HG02798 (cell line): Measurements from ENCODE around the gene TRAPPC12.
"Not testable (repeated sequence)": the region's sequence is repeated elsewhere in the genome, so short reads cannot be mapped to it uniquely, and the experiment has no call there.

ENCODE experiments used
- ATAC-seq: cut with Tn5 transposase; IDR thresholded peaks from one replicate; pipeline ENCODE4 v1.9.1; 2021; ENCODE audit warnings: mild to moderate bottlenecking; ENCODE audit not compliant: unreplicated experiment, poor library complexity

The TRAPPC12 gene

DNA sequence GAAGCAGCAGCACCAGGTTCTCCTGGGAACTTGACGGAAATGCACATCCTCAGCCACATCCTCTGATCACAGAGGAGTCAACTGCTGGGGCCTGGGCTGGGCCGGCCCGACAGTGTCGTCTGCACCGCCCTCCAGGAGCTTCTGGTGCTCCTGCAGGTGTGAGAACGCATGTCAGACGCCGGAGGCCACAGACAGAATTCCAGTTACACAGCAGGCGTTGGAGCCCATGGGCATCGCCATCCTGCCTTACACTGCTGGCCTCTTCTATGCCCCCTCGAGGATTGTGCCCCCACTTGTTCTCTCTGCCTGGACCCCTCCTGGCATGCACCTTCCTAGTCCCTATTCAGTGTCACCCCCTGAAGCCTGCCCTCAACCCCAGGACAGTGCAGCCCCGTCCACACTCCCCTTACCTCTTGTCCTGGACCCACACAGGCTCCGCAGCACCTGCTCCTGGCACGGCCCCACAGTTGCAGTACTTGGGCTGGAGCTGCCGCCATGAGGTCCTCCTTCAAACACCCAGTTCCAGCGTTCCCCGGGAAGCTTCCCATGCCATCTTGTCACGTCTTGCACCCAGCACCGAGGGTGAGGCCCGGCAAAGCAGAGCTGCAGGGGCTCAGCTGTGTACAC lies 102.4 kb downstream of the TRAPPC12 start:
- no peak for ATAC-seq

DNA sequence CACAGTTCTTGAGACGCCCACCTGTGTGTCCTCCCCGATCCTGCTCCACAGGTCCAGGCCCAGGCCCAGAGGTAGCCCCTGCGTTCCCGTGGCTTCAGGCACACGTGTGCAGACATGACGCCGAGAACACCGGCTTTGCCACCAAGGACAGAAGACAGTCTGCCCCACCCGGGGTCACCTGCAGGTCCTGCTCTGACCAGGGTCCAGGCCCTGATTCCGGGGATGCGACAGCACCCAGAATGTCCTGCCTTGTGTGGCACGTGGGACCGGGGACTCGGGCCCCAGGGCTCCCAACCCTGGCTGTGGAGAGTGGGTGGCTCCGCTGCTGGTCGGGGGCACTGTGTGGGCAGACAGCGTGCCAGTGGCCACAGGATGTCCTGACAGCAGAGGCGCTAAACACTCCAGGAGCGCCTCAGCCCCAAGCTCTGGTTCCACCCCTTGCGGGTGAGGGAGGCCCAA lies 102.9 kb downstream of the TRAPPC12 start:
- no peak for ATAC-seq

DNA sequence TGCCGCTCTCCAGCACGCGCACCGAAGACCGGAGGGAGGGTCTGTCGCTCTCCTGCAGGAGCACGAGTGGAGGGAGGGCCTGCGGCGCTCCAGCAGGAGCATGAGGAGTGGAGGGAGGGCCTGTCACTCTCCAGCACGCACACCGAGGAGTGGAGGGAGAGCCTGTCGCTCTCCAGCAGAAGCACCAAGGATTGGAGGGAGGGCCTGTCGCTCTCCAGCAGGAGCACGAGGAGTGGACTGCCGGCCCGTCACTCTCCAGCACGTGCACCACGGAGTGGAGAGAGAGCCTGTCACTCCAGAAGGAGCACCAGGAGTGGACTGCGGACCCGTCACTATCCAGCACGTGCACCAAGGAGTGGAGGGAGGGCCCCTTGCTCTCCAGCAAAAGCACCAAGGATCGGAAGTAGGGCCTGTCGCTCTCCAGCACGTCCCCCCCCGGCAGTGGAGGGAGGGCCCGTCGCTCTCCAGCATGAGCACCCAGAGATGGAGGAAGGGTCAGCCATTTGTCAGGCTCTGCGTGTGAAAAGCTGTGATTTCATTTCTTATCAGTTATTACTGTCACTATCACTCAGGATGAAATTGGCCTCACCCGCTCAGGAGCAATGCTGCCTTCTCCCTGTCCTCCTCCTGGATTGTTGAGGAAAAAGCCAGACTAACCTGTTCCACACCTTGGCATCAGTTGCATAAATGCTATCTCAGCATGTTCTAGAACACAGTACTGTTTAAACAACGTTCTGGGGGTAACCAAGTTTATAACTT lies 103.9 kb downstream of the TRAPPC12 start:
- no peak for ATAC-seq

DNA sequence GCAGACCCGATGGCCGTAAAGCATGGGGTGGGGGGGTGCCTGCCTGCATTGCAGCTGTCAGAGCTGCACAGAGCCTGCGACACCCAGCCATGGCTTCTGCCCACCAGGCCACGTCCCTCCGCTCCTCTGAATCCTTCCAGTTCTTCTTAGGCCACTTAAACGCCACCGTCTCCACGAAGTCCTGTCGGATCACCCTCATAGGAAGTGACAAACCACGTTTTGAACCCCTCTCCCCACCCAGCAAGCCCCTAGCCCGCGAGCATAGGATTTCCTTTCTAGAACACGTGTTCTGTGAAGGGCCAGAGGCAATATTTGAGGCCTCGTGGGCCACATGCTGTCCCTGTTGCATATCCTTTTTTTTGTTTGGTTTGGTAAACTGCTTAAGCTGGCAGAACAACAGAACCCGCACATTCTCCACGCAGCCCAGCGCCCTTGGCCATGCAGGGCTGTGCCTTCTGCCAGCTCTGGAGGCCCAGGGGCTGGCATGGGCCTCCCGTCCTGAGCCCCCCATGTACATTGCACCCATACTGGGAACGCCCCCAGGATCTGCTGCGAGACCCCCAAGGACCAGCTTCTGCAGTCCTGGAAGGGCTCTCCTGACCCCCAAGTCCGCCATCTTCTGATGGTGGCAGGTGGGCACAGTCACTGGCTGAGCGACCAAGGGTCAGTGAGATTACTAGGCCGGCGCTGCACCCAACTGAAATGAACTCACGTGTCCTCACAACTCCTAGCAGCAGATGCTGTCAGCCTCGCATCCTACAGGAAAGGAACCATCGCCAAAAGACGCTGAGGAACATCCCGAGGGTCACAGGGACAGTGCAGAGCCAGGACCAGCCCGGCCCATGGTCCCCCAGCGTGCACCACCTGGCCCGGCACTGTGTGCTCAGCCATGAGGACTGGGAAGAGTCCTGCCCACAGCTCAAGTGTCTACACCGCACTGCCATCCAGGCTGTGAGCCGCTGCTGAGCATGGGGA lies 104.8 kb downstream of the TRAPPC12 start:
- no peak for ATAC-seq

DNA sequence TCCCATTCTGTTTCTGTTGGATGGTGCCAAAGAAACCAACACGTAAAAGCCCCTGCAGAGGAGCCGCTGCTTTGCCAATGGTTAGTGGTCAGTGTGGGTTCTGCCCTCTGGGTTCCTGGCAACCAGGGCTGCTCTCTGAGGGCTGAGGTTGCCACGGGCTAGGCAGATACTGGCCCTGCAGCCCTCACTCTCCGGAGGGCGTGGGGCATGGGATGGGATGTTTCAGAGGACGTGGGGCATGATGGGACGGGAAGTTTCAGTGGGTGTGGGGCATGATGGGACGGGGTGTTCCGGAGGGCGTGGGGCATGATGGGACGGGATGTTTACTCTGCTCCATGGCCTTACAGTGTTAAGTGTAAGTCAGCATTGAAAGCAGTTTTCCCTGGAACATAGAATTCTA lies 105.7 kb downstream of the TRAPPC12 start:
- no peak for ATAC-seq

DNA sequence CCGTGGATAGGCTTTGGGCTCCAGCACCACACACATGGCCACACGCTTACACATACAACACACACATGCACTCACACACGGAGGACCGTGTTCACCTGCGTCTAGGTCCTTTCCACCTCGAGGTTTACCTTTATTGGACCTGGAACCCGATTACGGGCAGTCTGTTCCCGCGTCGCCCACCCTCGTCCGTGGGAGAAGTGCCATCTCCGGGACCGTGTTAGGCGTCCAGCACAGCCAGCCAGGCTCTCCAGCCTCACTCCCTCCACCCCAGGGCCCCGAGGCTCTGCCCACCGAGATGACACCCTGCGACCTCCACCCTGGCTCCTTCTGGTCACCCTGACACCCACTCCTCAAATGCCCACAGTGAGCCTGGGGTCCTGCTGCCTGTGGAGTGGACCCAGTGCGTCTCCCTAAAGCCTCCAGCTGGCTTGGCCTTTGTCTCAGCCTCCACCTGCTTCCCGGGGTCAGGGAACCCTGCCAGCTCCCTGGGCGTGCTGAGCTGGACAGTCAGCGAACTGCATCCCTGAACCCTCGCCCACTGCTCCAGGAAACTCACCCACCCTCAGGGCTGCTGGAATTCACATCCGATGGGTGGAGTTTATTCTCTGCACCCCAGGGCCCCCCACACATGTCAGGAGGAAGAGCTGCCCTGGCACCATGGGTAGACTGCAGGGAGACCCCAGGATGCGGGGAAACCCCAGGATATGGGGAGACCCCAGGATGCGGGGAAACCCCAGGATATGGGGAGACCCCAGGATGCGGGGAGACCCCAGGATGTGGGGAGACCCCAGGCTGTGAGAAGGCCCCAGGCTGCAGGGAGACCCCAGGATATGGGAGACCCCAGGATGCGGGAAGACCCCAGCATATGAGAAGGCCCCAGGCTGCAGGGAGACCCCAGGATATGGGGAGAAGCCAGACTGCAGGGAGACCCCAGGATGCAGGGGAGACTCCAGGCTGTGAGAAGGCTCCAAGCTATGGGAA lies 106.8 kb downstream of the TRAPPC12 start:
- ATAC-seq, result no peak

DNA sequence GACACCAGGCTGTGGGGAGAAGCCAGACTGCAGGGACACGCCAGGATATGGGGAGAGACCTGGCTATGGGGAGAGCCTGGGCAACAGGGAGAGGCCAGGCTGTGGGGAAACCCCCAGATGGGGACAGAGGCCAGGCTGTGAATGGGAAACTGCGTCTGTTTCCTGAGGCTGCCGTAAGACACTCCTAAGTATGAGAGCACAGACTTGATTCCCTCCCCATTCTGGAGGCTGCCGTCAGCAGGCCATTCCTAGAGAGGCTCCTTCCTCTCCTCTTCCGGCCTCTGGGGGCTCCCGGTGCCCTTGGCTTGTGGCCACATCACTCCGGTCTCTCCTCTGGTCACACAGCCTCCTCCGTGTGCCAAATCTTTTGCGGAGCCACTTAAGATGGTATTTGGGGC lies 107.5 kb downstream of the TRAPPC12 start:
- ATAC-seq, result no peak

DNA sequence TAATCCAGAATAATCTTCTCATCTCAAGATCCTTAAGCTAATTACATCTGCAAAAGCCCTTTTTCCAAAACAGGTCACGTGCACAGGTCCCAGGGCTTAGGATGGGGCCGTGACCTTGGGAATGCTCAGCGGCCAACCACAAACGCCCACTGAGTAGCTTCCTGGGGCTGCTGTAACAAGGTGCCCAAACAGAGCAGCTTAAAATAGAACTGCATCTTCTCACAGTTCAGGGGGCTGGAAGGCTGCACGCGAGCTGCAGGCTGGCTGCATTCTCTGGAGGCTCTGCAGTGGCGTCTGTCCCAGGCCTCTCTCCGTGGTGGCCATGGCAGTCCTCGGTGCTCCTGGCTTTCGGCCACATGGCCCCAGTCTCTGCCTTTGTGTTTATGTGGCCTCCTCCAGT lies 107.9 kb downstream of the TRAPPC12 start:
- ATAC-seq, result no peak

DNA sequence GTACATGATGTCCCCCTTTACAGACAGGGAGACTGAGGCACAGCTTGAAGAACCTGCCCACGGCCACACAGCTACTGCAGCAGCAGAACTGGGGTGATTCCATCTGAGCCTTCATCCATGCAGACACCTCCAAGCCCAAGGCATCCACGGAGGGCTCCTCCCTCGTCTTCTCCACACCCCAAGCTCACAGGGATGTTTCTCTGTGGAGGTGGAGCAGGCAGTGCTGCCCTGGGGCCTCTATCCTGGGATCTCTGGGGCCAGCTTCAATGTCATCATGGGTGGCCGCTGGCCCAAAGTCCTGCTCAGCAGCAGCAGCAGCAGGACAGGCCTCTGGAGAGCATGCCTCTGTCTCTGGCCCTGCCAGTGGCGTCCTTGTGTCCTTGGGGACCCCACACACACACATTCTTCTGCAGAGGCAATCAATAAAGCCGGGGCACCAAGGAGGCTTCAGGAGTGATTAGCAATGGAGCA lies 108.6 kb downstream of the TRAPPC12 start:
- no peak for ATAC-seq

DNA sequence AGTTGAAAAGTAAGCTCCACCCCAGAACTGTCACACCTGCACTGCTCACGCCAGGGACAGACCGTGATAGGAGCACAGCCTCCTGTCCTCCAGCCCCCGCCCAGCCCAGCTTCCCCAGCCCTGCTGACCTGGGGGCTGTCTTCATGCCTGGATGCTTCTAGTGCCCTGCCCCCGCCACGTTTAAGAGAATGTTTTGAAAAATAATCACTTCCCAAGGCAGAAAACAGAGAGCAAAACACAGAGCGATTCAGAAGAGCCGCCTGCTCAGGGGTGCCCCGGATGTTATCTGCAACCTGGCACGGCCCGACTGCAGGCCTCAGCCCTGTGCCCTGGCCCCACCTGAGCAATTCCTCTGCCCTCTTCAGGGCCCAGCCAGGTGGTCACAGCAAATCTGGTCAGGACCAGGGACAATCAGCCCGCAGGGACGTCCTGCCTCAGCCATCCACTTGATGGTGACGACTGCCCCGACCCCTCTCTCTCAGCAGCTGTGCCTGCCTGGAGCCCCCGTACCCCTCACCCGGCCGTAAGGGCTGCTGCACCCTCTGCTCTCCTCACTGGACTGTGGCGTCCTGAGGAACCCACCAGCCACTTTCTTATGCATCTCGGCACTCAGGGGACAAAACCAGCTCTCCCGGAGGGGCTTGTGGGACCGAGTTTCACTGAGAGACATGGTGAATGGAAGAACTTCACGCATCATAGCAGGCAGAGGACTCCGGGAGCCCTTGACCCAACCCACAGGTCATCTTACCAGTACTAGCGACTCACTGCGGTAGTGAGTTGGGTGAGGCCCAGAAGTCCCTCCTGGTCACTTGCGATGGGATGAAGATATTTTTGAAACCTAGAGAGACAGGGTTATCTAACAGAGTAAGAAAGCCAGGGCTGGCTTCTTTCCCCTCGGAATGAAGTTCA lies 109.6 kb downstream of the TRAPPC12 start:
- no peak for ATAC-seq

DNA sequence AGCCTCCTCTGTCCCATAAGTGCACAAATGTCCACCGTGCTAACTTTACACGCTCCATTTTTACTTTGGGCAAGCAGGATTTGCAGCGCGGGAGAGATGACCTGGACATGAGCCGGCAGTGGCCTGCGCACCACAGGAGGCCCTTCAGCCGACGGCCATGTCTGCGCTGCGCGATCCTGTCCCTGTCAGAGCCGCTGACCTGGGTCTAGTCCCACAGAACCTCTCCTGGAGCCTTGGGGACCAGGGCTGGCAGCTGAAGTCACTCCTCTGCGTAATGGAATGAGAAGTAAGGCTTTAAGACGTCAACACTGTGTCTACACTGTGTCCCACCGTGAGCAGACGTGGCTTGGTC lies 110.2 kb downstream of the TRAPPC12 start:
- no peak for ATAC-seq

DNA sequence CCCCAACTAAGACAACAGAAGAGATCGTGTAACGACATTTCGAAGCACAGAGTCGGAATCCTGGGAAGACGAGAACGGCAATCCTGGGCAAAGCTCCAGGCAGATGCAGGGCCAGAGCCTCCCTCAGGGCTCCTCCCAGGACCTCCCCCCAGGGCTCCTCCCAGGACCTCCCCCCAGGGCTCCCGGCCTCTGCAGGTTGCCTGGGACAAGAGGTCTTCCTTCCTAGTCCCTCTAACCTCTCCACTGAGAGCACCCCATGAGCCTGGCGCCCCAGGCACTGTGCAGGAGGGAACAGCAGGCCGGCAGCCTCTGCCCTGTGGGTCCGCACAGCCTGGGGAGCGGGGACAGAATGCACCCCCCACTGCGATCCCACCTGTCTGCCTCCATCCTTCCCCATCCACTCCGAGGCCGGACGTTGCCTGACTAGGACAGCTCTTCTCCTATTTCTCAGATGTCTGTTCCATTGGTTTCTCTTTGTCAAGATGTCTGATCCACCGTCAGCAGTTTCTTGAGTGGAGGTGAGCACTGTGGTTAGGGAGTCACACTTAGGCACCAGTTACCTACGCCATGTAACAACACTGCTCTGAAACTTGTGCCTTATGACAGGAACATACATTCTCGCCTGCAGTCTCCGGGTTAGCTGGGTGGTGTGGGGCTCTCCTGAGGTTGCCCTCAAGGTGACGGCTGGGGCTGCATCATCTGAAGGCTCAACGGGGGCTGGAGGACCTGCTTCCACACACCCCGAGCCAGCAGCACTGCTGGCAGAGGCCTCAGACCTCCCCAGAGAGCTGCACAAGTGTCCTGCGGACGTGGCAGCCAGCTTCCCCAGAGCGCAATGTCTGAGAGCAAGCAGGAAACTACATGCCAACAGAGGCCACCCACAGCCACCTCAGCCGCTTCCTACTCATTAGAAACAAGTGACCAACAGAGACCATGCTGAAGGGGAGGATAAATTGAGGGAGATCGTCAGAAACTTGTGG lies 111.0 kb downstream of the TRAPPC12 start:
- ATAC-seq, result no peak

DNA sequence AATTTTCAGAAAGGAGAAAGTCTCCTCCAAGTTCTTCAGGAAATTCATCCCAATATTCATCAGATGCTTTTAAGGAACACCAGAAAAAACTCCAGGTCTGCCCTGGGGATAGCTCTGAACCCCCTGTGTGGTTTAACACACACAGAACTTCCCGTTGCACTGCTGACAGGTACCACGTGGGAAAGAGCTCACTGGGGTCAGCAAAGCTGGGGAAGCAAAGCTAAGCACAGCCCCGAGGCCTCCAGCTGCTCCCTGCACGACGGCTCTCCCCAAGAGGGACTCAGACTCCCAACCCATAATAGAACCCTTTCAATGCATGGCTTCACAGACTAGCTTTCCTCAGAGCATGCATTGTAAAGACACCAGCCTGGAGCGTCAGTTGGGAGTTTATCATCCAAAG lies 111.8 kb downstream of the TRAPPC12 start:
- no peak for ATAC-seq

DNA sequence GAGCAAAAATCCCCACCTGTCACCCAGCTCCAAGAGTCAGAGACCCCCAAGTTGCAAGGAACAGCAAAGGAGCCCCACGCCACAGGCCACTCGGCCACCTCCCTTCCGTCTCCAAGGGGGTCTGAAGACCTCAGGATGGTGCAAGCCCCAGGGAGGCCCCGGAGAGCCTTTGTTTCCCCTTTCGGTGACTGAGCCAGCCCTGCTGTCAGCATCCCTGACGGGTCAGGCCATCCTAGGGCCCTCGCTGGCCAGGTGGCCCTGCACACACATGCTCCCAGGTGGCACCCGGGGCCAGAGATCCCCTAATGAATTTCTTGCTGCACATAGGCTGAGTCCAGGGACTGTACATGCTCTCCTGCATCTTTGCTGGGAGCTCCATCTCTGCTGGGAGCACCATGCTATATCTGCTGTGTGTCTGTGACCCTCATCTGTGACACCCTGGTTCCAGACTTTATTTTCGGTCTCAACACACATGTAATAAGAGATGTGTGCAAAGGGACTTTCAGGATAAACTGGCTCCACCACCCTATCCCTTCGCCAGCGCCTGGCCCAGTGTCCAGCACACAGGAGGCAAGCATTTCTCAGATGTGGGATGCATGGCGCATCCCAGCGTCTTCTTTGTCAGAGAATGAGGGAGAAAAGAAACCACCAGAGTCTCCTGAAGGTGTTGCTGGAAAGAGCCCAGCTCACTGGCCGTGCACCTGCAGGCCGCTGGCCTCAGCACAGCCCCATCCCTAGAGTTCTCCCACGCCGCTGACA lies 112.4 kb downstream of the TRAPPC12 start:
- ATAC-seq, result no peak

DNA sequence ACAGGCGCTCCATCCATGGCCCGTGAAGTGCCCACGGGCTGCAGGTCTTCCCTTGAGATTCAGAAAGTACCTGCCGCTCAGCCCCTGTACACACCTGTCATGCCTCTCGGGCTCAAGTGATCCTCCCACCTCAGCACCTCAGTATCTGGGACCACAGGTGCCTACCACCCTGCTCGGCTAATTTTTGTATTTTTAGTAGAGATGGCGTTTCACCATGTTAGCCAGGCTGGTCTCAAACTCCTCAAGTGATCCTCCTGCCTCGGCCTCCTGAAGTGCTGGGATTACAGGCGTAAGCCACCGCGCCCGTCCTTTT lies 112.9 kb downstream of the TRAPPC12 start:
- not testable (repeated sequence) for ATAC-seq

DNA sequence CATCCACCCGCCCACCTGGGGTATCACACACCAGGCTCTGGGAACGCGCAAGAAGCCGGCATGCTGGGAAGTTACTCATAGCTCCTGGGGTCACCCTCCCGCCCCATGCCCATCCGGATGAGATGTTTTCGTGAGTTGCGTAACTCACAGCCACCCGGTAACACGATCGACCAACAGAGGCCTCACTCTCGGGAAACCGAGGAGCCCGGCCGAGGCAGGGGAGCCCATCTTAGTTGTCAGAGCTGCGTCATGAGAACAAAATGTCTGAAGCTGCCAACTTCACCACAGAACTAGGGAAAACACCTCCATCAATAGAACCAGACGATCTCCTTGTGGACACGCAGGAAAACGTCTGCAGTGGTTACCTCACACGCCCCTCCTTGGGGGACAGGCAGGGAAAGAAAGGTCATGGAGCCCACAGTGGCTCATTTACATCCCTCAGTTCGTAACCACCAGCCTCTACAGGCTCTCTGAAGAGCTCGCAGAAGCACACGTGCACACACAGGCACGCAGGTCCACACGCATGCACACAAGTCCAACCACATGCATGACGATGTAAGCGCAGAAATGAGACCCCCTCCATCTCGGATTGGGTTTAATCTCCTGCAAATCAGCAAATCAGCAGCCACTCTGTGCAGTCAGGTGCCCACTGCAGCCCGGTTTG lies 113.6 kb downstream of the TRAPPC12 start:
- ATAC-seq, result no peak

DNA sequence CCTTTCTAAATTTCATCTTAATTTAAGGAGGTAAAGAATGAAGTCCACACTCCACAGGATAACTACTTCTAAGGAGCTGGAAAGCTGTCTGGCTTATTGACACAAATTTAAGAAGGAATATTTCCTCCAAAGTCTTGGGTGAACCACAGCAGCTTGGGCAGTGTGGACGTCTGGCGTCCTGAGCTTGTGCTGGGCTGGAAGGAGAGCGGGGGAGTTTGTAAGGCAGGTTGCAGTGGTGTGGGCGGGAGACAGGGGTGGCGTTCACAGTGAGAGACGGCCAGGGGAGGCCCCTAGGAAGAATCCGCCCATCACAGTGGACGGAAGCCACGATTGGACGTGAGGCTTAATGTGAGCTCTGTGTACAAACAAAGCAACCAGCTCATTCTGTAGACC lies 114.1 kb downstream of the TRAPPC12 start:
- ATAC-seq, result no peak
